Lung (tissue), 16 donors: ENCODE data around the gene DPYSL5. TPM values are rescaled to one million over a fixed set of nuclear protein-coding genes. Genes with fewer than 3 reads are reported as not detected.

Experiments used
- ATAC-seq: fragments of 200-7000 bp; cut with Tn5 transposase; one replicate; pipeline ENCODE4 v1.9.1; 2020; ENCODE audit warnings: moderate number of reproducible peaks; ENCODE audit not compliant: insufficient read depth, low FRiP score
- DNase-seq, 3 donors: peaks; one replicate each; pipeline ENCODE4 v3.0.0-alpha.2; 2013 to 2017
- H3K27ac ChIP-seq, 2 donors: one replicate each; pipeline ENCODE4 v1.5.1; 2013; ENCODE audit warnings: mild to moderate bottlenecking in 2 of 2, moderate library complexity in 2 of 2, control low read depth in 1 of 2, inconsistent platforms in 1 of 2, low read depth in 1 of 2, low read length in 1 of 2
- H3K27me3 ChIP-seq, 3 donors: one replicate each; pipeline ENCODE4 v1.5.1; 2013; ENCODE audit warnings: low read length in 2 of 3; ENCODE audit not compliant: control insufficient read depth in 3 of 3, insufficient read depth in 3 of 3
- H3K36me3 ChIP-seq, 4 donors: one replicate each; pipeline ENCODE4 v1.5.1; 2013; ENCODE audit warnings: low read length in 4 of 4, mild to moderate bottlenecking in 1 of 4, moderate library complexity in 1 of 4; ENCODE audit not compliant: control insufficient read depth in 4 of 4, insufficient read depth in 4 of 4
- H3K4me1 ChIP-seq, 5 donors: one replicate each; pipeline ENCODE4 v1.5.1; 2013; ENCODE audit warnings: low read length in 5 of 5, mild to moderate bottlenecking in 2 of 5, moderate library complexity in 1 of 5; ENCODE audit not compliant: control insufficient read depth in 5 of 5, insufficient read depth in 5 of 5
- H3K4me3 ChIP-seq: one replicate; pipeline ENCODE4 v1.5.1; 2013; ENCODE audit warnings: mild to moderate bottlenecking, control low read depth, moderate library complexity
- H3K9ac ChIP-seq, 2 donors: one replicate each; pipeline ENCODE4 v1.5.1; 2013; ENCODE audit warnings: low read length in 2 of 2, control low read depth in 1 of 2; ENCODE audit not compliant: insufficient read depth in 1 of 2
- H3K9me3 ChIP-seq, 4 donors: one replicate each; pipeline ENCODE4 v1.5.1; 2013; ENCODE audit warnings: low read length in 3 of 4, mild to moderate bottlenecking in 1 of 4, moderate library complexity in 1 of 4; ENCODE audit not compliant: control insufficient read depth in 4 of 4, insufficient read depth in 3 of 4
- CTCF ChIP-seq: IDR thresholded peaks from 2 replicates; pipeline ENCODE4 v1.5.1; 2012; ENCODE audit warnings: mild to moderate bottlenecking; ENCODE audit errors: control extremely low read depth, extremely low read depth
- WGBS, 2 donors: extraction: QIAGEN DNeasy Blood & Tissue Kit; methylation state at CpG; one replicate each; pipeline ENCODE4 v1.1.7; 2013; 5-methylcytosine and 5-hydroxymethylcytosine counted together
- long read RNA-seq, 5 donors: transcript quantifications; one replicate each; lab custom pipeline, GENCODE V29; 2026
- polyA plus RNA-seq, 2 donors: library from polyadenylated mRNA; stranded (reverse); fragments of 200-250 nt; gene quantifications; one replicate each; pipeline ENCODE4 v1.2.1, GENCODE V29; 2013
- total RNA-seq, 2 donors: library from RNA; depleted of rRNA in 1 of 2; stranded (reverse); fragments of >200 nt in 1 of 2; gene quantifications; one replicate each; pipeline ENCODE4 v1.2.1, GENCODE V29; 2014 to 2021
- donor health status: control.
- donor health status: control.
- donor health status: Bipolar disorder and iron deficiency.
- donor health status: healthy.
- donor health status: DM: yes; HTN: yes; CAD: no.

Gene DPYSL5
- total RNA-seq (under 1 TPM in 1 of 2 donors, not detected in 1; 0.09 TPM), polyA plus RNA-seq (not detected)
- long read RNA-seq, donor 1: 0 reads
- long read RNA-seq, donor 2: 0 reads
- long read RNA-seq, donor 3: 0 reads
- long read RNA-seq, donor 4: 0 reads
- long read RNA-seq, donor 5: 0 reads

GRCh38 chr2:26847655-26848335, at the start of gene DPYSL5:
Gene DPYSL5 (plus strand): TSS chr2:26848132. CDS start chr2:26898500, 50,368 bp downstream.
- TF ChIP-seq CTCF: no peak
- H3K27ac ChIP-seq: no peak within 1 kb of the TSS
- H3K9ac ChIP-seq: no peak within 1 kb of the TSS
- peaks cover 0 to 24% (median 5%) of the 10 kb centered on the region in 5 donors for H3K4me1 ChIP-seq
- ATAC-seq (no peak), DNase-seq (peak in 2 of 3 donors; percentile 31 to 38)
- 0 to 2% methylated on average over 49 to 83 of the region's 83 CpGs for whole genome bisulfite sequencing, 2 donors
- H3K9me3 ChIP-seq: peaks cover 0 to 7% (median 0%) of the 10 kb centered on the region in 4 donors
- peaks cover 12 to 60% (median 57%) of the 10 kb centered on the region in 3 donors for H3K27me3 ChIP-seq
- no peak within 1 kb of the TSS for H3K4me3 ChIP-seq
- H3K36me3 ChIP-seq: no peaks in the 10 kb centered on the region

GRCh38 chr2:26801328-26801727, 46.6 kb upstream of the DPYSL5 start:
- peaks cover 0 to 3% (median 0%) of the 10 kb centered on the region in 4 donors for H3K36me3 ChIP-seq
- no peak overlapping the region for H3K4me3 ChIP-seq
- H3K9ac ChIP-seq: no peak overlapping the region
- no peaks in the 10 kb centered on the region for H3K4me1 ChIP-seq
- DNase-seq: peak in 2 of 3 donors; percentile 15 to 19
- H3K27me3 ChIP-seq: no peaks in the 10 kb centered on the region
- H3K27ac ChIP-seq: no peak overlapping the region
- TF ChIP-seq CTCF: no peak
- H3K9me3 ChIP-seq: no peaks in the 10 kb centered on the region
- WGBS, 2 donors: 70 to 79% methylated on average over 4 of the region's 4 CpGs
- ATAC-seq: no peak

GRCh38 chr2:26801796-26802195, 46.1 kb upstream of the DPYSL5 start:
- no peak for TF ChIP-seq CTCF
- Histone ChIP-seq H3K27ac (no peak overlapping the region), H3K4me3 (no peak overlapping the region), H3K9ac (no peak overlapping the region), H3K9me3 (no peaks in the 10 kb centered on the region), H3K4me1 (no peaks in the 10 kb centered on the region), H3K36me3 (peaks cover 0 to 3% (median 0%) of the 10 kb centered on the region in 4 donors), H3K27me3 (no peaks in the 10 kb centered on the region)
- DNase-seq: no peak
- no peak for ATAC-seq
- 95 to 96% methylated on average over 7 of the region's 7 CpGs for WGBS, 2 donors
